Breast epithelium (tissue), 3 donors: ENCODE measurements around the gene HAPSTR1.

Experiments used
- POLR2A ChIP-seq: fragments of 450-650 bp; IDR thresholded peaks from one replicate; pipeline ENCODE4 v1.6.1; 2016; ENCODE audit warnings: antibody characterized with exemption, mild to moderate bottlenecking, moderate library complexity
- POLR2AphosphoS5 ChIP-seq, 3 donors: sonication (generic); formaldehyde crosslinking; IDR thresholded peaks; one replicate each; pipeline ENCODE4 v1.6.1; 2017; ENCODE audit warnings: antibody characterized with exemption in 3 of 3
- TF ChIP-seq, protein P1 (sequence below), 3 donors: fragments of 450-650 bp; IDR thresholded peaks; one replicate each; pipeline ENCODE4 v1.5.1; 2016 to 2017; ENCODE audit warnings: antibody characterized with exemption in 3 of 3, mild to moderate bottlenecking in 3 of 3, moderate library complexity in 3 of 3

- TF ChIP-seq POLR2A, result no peak
- TF ChIP-seq POLR2AphosphoS5 (IDR thresholded peaks at IDR 0.05), result no peak
- TF ChIP-seq, protein P1, sequence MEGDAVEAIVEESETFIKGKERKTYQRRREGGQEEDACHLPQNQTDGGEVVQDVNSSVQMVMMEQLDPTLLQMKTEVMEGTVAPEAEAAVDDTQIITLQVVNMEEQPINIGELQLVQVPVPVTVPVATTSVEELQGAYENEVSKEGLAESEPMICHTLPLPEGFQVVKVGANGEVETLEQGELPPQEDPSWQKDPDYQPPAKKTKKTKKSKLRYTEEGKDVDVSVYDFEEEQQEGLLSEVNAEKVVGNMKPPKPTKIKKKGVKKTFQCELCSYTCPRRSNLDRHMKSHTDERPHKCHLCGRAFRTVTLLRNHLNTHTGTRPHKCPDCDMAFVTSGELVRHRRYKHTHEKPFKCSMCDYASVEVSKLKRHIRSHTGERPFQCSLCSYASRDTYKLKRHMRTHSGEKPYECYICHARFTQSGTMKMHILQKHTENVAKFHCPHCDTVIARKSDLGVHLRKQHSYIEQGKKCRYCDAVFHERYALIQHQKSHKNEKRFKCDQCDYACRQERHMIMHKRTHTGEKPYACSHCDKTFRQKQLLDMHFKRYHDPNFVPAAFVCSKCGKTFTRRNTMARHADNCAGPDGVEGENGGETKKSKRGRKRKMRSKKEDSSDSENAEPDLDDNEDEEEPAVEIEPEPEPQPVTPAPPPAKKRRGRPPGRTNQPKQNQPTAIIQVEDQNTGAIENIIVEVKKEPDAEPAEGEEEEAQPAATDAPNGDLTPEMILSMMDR (IDR thresholded peaks at IDR 0.05), result no peak
Measured at GRCh38 chr16:9118170-9118569, 26.7 kb downstream of the HAPSTR1 start.
